Activated CD8-positive, alpha-beta memory T cell treated with anti-CD3 and anti-CD28 coated beads for 48 hours (primary cell): ENCODE results near the gene ST3GAL6.

ENCODE experiments used
- DNase-seq, 3 experiments: peaks; one replicate each; pipeline ENCODE4 v3.0.0-alpha.2; 2020; ENCODE audit warnings: low read depth in 2 of 3, low spot score in 2 of 3

Gene ST3GAL6

DNA sequence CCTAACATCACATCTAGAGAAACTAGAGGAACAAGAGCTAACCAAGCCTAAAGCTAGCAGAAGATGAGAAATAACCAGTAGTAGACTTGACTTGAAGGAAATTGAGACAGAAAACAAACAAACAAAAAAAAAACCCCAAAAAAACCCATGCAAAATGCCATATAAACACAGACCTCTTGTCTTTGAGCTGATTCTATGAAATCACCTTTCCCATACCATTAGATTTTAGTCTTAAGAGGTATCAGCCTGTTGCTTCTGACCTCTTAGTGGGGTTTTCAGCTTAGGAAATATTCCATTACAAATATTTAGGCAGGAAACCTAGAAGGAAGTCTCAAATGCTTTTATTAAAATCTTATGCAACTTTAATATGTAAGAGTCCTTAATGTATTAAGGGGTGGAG lies 23.9 kb upstream of the ST3GAL6 start:
- DNase-seq, result no peak

DNA sequence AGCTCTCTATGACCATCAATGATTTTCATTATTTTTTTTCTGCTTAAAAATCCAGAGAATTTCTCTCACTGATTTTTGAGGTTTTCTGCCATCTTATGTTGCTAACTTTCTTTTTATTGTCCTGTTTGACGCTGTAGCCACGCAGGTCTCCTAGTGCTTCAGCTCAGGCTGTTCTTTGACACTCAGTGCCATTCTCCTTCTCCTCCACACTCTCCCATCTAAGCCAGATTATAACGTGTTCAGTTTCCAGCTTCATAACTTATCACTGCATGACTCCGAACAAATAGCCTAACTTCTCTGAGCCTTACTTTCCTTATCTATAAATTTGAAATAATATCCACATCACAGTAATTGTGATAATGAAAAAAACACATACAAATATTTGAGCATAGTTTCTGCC lies 22.8 kb upstream of the ST3GAL6 start:
- DNase-seq, result no peak

DNA sequence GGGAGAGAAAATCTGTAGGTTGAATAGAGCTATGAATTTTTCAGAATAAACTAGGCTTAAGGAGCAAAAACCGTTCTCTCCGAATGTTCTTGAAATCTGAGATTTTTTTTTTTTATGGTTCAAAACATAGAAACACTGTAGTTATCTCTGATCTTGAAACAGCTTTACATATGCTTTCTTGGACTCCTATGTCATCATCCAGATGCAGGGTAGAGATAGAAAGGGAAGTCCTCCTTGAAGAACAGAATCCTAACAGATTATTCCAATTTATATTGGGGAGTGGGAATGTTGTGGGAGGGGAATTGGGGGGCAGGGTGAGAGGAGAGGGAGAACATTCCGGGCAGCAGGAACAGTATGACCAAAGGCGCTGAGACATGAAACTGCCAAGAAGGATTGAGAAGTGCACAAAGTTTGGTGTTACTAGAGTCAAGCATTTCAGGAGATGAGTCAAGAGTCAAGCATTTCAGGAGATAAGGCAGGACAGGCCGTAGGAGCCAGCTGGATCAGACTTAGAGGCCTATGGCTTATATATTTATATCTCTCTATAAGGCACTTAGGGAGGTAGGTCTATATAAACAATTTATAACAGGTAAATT lies 21.9 kb upstream of the ST3GAL6 start:
- no peak for DNase-seq

DNA sequence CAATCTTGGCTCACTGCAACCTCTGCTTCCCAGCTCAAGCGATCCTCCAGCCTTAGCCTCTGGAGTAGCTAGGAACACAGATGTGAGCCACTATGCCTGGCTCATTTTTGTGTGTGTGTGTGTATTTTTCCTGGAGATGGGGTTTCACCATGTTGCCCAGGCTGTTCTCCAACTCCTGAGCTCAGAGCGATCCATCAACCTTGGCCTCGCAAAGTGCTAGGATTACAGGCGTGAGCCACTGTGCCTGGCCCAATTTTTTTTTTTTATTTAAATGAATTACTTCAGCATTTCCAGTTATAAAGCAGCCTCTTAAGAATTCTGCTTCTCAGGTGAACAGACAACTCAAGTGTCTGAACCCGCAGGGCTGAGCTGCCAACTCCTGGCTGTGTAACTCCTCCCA lies 20.1 kb upstream of the ST3GAL6 start:
- DNase-seq, result no peak

DNA sequence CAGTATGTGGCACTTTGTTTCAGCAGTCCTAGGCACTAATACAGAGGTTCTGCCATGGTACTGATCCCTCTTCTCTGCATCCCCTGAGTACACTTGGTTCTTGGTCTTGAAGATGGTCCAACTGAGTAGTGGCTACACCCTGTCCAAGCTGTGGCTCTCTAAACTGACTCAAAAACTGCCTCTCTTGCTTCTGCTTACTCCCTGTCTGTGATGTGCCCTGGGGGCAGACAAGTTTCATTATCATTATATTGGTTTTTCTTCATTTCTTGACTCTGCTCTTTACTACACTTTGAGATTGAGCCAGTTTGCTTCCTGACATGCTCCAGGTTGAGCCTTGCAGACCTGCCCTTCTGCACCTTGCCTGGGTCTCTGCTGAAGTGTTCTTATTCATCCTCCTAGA lies 18.9 kb upstream of the ST3GAL6 start:
- no peak for DNase-seq

DNA sequence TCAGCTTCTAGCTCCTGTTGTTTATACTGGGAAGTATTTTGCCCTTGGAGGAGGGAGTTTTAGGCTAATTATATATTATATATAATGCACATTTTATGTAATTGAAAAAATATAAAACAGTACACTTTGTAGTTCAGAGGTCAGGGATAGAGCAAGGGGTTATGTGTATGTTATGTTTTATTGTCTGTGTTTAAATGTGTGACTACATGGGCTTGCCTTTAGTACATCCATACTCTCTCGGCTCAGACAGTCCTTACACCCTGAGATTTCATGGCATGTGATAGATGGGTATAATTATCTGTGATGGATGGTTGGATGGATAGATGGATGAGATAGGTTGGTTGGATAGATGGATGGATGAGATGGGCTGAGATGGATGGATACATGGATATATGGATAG lies 17.4 kb upstream of the ST3GAL6 start:
- no peak for DNase-seq

DNA sequence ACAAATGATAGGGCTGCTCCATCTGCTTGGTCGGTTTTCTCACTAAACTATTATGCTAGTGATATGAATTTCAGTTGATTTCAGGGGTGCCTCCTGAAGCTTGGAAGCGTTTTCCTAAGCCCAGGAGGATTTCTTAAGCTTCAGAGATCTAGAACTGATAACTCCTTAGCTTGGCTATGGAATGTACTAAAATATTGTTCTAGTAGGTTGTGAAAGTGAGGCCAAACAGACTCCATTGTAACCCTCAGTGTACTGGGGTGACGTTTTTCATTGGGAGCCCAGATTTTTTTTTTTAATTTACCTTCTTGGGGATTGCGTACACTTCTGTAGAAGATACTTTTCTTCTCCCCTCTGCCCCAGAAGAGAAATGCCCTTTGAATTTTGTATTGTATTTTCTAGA lies 17.0 kb upstream of the ST3GAL6 start:
- DNase-seq, result no peak

DNA sequence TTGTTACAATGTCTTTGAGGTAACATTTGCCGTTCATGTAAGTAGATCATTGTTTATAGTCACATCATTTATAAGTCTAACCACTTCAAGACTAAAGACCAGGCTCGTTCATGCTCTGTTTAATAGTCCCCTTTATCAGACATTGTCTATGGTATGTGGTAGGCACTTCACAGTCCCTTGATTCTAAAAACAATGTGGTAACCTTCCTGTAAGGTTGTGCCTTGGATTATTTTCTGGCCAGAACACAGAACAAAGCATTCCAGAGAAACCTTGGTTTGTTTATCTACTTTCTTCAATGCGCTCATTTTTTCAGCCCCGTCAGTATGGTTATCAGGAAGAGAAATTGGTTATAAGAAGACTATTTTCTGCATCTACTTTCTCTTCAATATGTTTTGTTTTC lies 16.3 kb upstream of the ST3GAL6 start:
- no peak for DNase-seq

DNA sequence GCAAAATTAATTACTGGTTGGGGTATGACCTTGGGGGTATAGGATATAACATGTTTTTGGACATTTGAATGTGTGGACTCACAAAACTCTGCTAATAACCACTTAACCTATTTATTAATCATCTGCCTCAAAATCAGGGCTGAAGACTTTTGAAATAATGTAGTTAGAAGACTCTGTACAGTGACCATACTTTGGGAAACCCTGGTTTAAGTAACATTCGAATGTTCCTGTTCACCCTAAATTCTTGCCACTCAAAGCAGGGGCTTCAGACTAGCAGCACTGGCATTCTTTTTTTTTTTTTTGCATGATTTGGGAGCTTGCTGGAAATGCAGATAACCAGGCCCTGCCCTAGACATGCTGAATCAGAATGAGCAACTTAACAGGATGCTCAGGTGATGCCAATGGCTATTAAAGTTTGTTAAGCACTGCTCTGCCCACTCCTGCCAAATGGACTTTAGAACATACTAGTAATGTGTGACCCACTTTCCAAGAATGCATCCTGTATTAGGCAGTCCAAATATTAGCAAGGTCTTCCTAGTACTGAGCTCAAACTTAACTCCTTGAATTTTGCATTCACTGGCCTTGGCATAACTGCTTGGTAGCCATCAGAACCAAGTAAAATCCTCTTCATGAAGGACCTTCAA lies 12.7 kb upstream of the ST3GAL6 start:
- no peak for DNase-seq

DNA sequence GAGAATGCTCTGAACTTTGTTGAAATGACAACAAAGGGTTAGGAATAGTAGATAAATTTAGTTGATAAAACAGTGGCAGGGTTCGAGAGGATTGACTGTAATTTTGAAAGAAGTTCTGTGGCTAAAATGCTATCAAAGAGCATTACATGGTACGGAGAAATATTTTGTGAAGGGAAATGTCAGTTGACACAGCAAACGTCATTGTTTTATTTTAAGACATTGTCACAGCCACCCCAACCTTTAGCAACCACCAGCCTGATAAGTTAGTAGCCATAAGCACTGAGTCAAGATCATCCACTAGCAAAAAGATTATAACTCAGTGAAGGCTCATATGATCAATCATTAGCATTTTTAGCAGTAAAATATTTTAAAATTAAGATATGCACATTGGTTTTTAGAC lies 8.7 kb upstream of the ST3GAL6 start:
- DNase-seq, result no peak

DNA sequence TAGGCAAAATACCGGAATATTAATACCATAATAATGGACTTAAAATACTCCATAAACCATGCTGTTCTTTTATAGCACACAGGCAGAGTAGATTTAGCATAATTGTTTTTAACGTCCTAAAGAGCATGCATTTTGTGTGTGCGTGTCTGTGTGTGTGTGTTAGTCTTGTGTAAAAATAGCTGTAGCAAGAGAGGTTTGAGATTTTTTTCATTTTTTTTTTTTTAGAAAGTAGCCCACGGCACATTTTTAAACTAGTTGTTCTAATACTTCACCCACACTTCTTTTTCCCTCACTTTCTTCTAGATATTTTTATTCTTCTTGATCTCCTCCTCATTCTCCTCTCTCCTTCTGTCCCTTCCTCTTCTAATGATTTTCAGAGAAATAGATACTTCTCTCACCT lies 7.5 kb upstream of the ST3GAL6 start:
- DNase-seq, result no peak

DNA sequence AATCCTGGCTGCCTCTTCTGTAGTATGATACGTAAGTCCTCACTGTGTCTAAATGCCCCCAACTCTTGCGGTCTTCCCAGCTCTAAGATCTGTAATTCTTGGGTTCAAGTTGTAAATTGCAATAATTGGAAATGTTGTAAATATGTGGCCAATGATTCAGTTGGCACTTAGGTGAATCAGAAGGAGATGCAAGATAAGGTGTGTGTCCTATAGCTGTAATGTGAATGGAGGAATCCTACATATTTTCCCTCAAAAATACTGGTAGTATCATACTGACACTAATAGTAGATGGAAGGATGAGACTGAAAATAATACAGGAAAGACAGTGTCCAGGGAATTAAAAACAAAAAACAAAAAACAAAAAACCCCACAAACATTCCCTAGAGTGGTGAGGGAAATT lies 3.5 kb upstream of the ST3GAL6 start:
- DNase-seq, result no peak

DNA sequence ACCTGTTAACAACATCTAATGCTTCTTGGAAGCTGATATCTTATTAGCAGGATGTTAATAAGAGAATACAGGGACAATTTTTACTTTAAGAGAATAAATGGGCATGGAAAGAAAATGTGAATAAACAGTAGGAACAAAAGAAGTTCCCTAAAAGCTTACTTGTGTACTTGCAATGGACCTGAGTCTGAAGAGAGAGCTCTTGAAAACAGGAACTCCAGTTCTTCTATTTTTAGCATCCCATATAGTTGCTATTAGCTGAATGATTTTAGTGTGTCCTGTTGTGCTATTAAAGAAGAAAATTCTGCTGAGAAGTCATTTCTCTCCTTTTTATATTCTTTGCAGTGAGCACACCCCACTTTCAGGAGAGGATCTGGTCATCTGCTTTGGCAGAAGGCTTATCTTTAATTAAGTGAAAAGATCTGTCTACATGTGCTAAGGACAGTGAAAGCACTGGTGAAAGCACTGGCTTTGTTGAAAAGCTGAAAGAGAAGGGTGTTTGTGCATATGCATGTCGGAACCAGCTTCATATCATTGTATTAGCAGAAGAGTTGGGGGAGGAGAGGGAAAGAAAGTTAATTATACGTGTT lies 1.4 kb upstream of the ST3GAL6 start:
- DNase-seq, result no peak

DNA sequence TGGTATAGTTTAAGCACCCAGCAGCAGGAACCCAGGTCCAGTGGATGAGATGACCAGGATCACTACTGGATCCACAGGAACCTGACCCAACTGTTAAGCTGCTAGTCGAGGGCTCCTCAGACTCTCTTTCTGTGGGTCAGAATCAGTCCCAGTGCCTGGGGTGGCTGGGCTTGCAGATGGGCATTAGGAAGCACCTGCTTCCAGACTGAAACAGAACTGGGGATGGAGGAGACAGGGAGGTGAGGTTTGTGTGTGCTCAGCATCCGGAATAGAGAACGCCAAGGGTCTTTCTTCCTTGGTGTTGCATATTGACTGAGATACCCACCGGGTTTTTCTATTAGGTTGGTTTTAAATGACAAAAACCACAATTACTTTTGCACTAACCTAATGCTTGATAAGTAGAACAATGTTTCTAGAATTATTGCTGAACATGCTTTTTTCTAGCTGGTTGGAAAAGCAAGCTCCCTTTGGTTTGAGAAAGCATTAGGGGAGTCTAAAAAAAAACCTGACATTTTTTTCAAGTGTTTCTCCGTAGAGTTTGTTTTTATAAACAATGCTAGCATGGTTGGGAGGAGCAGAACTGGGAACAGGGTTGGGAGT lies 779 bp downstream of the ST3GAL6 start:
- DNase-seq, result no peak

DNA sequence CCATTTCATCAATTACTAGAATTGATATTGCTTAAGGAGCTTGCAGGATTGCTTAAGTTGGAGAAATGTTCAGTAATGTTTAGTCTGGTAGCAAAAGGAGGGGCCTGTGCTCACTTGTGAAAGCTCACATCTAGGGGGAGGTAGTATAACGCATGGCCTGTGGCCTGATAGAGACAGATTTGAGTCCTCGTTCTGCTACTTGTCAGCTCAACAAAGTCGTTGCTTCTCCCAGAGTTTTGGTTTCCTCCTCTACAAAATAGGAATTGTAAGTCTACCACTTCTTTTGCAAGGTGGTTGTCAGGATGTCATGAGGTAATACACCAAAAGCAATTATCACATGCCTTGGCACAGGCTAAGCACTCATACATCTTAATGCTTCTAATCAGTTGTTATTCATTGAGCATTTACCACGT lies 1.3 kb downstream of the ST3GAL6 start:
- no peak for DNase-seq

DNA sequence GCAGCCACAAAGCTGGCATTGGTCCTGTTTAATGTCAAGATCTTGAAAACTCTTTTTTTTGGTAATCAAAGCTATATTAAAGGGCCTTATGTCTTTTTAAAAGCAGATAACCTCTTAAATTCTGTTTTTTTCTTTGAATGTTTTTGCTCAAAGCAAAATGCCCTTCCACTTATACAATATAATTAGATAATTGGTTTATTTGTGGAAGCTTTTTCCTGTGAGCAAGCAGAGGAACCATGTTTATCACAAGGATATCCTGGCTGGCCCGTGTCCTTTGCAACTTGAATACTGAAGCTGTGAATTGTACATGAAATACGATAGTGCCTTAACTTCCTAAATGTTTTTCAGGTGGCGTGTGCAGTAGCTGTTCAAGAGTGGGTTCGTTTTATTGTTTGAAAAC lies 2.6 kb downstream of the ST3GAL6 start:
- DNase-seq, result no peak

DNA sequence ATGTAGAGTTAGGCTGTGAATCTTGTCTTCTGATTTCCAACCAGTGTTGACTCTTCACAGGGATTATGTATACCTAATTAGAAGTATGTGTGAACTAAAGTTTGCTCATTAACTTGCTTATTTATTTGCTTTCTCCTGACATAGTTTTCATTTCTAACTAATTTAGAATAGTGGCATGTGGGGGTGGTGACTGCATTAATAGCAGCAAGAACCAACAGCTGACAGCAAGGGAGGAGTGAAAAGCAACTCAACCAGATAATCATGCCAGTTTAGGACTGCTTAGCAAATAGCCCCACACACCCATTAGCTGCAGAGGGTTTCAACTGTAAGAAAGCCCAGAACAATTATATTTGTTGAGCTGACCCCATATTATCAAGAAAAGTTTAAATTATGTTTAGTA lies 3.8 kb downstream of the ST3GAL6 start:
- no peak for DNase-seq

DNA sequence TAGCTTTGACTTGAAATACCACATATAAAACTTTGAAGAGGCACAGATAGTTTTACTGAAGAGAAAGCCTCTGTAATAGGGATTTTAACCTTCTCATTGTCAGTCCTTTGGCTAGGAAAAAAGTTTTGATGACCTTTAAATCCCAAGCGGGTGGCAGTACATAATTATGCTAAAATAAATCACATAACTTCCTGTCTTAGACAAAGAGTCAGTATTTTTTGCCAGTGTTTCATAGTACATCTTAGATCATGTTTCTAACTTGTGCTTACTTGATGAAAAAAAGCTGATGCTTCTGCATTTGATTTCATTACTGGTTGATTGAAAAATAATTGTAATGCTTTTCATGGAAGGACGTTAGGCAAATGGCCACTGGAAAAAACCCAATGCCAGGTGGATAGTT lies 5.8 kb downstream of the ST3GAL6 start:
- DNase-seq, result no peak

DNA sequence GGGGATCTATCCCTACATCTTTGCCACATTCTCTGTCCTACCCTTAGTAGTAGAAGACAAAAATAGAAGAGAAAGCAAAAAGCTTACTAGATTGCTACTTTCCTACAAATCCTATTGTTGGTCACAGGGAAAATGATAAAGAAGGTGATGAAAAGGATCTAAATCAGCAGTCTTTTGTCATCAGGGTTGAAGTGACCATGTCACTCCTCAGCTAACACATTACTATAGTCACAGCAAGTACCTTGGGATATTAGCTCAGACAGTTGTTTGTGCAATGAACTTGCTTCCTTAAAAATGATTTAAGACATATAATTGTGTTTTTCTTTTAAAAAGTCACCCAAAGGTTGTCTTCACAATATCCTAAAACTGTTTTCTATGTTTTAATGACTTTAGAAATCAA lies 6.3 kb downstream of the ST3GAL6 start:
- no peak for DNase-seq

DNA sequence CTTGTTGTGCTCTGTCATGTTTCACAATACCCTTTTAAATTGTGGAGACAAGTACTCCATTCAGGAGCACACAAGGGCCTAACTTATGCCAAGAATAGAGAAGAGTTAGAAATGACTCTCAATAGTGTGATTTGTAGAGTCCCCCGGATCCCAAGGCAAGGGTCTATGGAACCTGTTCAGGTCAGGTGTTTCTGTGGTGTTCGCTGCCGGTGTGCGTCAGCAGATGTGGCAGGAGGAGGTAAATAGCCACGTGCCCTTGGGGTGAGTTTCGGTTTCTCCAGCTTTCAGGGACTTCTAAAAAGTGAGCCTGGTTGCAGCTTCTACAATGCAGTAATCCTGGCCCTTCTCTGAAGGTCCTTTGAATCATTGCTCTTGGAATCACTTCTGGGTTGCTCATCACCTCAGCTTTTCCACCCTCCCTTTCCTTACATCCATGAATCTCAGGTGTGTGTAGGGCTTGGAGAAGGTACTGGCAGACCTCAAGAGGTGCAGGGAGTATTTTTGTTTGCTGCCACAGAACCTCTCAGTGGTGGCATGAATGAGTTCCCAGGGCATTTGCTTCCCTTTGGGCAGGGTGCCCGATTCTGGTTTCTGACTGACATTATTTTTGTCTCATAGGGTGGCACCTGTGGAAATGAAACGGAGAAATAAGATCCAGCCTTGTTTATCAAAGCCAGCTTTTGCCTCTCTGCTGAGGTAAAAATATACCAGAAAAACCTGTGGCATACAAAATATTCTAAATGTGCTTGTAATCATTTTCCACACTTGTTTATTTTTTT lies 7.3 kb downstream of the ST3GAL6 start:
- DNase-seq, result no peak

DNA sequence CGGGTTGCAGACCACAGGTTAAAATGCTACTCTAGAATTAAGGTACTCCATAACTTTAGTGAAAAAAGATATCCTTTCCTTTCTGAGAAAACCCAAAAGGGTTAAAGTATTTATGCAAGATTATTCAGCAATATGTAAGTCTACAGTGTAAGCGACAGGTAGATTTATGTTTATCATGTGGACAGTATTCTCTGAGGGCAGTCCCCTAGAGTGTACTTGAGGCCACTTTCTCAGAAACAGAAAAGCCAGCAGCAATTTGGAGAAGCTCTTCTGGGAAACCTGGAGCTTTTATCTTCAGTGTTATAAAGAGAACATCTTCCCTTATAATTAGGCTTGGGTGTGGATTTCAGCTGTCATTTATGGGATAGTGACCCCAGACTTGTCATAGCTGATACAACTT lies 8.9 kb downstream of the ST3GAL6 start:
- no peak for DNase-seq
